DOHH2 (cell line): ENCODE results near the gene CACNA1E.

Source experiments
- H3F3A ChIP-seq: fragments of 200-600 bp; sonication (generic), shearing (Covaris generic); 2 replicates; pipeline ENCODE4 v1.6.0; 2016; ENCODE audit warnings: antibody characterized with exemption, mild to moderate bottlenecking; ENCODE audit not compliant: control insufficient read depth, insufficient read depth
- H3K27ac ChIP-seq: fragments of 200-600 bp; sonication (generic); 2 replicates; pipeline ENCODE4 v1.5.1; 2014; ENCODE audit warnings: low read depth, mild to moderate bottlenecking, low read length, moderate library complexity
- H3K27me3 ChIP-seq: fragments of 200-600 bp; sonication (generic); 2 replicates; pipeline ENCODE4 v1.6.1; 2014; ENCODE audit warnings: mild to moderate bottlenecking, low read length, mixed read lengths; ENCODE audit not compliant: control insufficient read depth
- H3K36me3 ChIP-seq: fragments of 200-600 bp; sonication (generic); 2 replicates; pipeline ENCODE4 v1.6.1; 2014; ENCODE audit warnings: mild to moderate bottlenecking, low read length, moderate library complexity, mixed read lengths; ENCODE audit not compliant: control insufficient read depth
- H3K4me1 ChIP-seq: fragments of 200-600 bp; sonication (generic); 2 replicates; pipeline ENCODE4 v1.6.1; 2014; ENCODE audit warnings: mild to moderate bottlenecking, low read length, mixed read lengths; ENCODE audit not compliant: control insufficient read depth
- H3K4me2 ChIP-seq: fragments of 200-600 bp; sonication (generic); 2 replicates; pipeline ENCODE4 v1.6.0; 2014; ENCODE audit warnings: mild to moderate bottlenecking, low read length, moderate library complexity
- H3K4me3 ChIP-seq: fragments of 200-600 bp; sonication (generic); 2 replicates; pipeline ENCODE4 v1.5.1; 2014; ENCODE audit warnings: mild to moderate bottlenecking, low read length, mixed read lengths
- H3K79me2 ChIP-seq: fragments of 200-600 bp; sonication (generic); 2 replicates; pipeline ENCODE4 v1.6.1; 2014; ENCODE audit warnings: mild to moderate bottlenecking, low read length, mixed read lengths; ENCODE audit not compliant: control insufficient read depth
- H3K9me2 ChIP-seq: fragments of 200-600 bp; sonication (generic); replicated peaks from 2 replicates; pipeline ENCODE4 v1.6.1; 2014; ENCODE audit warnings: mild to moderate bottlenecking, low read length, mixed read lengths; ENCODE audit not compliant: control insufficient read depth
- H3K9me3 ChIP-seq: fragments of 200-600 bp; sonication (generic); 2 replicates; pipeline ENCODE4 v1.6.1; 2014; ENCODE audit warnings: antibody characterized with exemption, low read length, mixed read lengths; ENCODE audit not compliant: control insufficient read depth, insufficient read depth
- H4K20me1 ChIP-seq: fragments of 200-600 bp; sonication (generic); 2 replicates; pipeline ENCODE4 v1.6.0; 2014; ENCODE audit warnings: low read depth, mild to moderate bottlenecking, antibody characterized with exemption, low read length, moderate library complexity; ENCODE audit not compliant: control insufficient read depth, insufficient read depth
- EZH2phosphoT487 ChIP-seq: fragments of 200-600 bp; sonication (generic); IDR thresholded peaks from 2 replicates; pipeline ENCODE4 v1.6.1; 2017; ENCODE audit warnings: borderline replicate concordance, mild to moderate bottlenecking, antibody characterized with exemption, low read length, moderate library complexity, mixed read lengths
- TF ChIP-seq, protein P1 (sequence below): fragments of 200-600 bp; sonication (generic); IDR thresholded peaks from one replicate; pipeline ENCODE4 v1.5.1; 2014; ENCODE audit warnings: antibody characterized with exemption, mild to moderate bottlenecking, low read depth, low read length; ENCODE audit not compliant: poor library complexity, severe bottlenecking

The CACNA1E gene

DNA sequence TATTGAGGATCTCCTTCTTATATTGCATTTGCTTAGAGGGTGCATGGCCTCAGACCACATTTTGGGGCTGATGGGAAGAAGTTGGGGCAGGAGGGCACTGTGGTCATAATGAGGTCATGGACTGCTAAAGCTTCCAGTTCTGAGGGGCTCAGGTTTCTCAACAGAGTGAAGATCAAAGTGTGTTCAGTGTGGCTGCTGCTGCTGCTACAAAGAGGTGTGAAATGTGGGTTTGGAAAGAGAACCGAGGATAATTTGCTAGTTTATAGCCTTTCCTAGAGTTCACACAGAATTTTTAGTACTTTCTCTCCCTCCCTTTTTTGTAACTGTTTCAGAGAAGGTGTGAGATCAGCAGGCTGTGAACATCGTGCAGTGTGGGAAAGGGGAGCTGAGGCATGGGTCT, 73.3 kb downstream of the CACNA1E start:
- no peaks in the 10 kb centered on the region for H3K36me3 ChIP-seq
- H3K9me3 ChIP-seq: no peaks in the 10 kb centered on the region
- H3F3A ChIP-seq: no peaks in the 10 kb centered on the region
- H3K27me3 ChIP-seq: peaks cover 4% of the 10 kb centered on the region; the same call in 1 of the 2 replicates
- H3K79me2 ChIP-seq: no peaks in the 10 kb centered on the region
- H4K20me1 ChIP-seq: no peaks in the 10 kb centered on the region
- H3K4me1 ChIP-seq: no peaks in the 10 kb centered on the region
- H3K27ac ChIP-seq: no peak overlapping the region
- no peaks in the 10 kb centered on the region for H3K9me2 ChIP-seq
- H3K4me2 ChIP-seq: no peak overlapping the region
- no peak for TF ChIP-seq EZH2phosphoT487
- TF ChIP-seq, protein P1, sequence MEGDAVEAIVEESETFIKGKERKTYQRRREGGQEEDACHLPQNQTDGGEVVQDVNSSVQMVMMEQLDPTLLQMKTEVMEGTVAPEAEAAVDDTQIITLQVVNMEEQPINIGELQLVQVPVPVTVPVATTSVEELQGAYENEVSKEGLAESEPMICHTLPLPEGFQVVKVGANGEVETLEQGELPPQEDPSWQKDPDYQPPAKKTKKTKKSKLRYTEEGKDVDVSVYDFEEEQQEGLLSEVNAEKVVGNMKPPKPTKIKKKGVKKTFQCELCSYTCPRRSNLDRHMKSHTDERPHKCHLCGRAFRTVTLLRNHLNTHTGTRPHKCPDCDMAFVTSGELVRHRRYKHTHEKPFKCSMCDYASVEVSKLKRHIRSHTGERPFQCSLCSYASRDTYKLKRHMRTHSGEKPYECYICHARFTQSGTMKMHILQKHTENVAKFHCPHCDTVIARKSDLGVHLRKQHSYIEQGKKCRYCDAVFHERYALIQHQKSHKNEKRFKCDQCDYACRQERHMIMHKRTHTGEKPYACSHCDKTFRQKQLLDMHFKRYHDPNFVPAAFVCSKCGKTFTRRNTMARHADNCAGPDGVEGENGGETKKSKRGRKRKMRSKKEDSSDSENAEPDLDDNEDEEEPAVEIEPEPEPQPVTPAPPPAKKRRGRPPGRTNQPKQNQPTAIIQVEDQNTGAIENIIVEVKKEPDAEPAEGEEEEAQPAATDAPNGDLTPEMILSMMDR: no peak
- no peak overlapping the region for H3K4me3 ChIP-seq

DNA sequence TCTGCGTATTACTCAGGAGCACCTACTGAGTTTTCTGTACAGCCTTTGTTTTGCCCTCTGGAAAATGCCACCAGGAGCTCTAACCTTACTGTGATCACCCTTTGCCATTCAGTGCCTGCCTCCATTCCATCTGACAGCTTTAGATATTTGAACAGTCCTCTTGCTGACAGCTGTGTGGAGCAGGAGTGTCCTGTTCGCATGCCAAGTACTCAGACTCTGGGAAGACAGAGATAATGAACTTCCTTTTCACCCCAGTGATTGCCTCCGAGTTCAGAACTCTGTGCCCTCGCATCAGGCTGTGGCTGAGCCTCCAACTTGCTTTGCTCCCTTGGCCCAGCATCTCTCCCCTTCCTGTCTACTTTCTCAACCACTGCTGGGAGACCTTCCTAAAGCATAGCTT, 74.0 kb downstream of the CACNA1E start:
- H3F3A ChIP-seq: no peaks in the 10 kb centered on the region
- H3K27me3 ChIP-seq: peaks cover 4% of the 10 kb centered on the region; the same call in 1 of the 2 replicates
- H3K9me3 ChIP-seq: no peaks in the 10 kb centered on the region
- no peak overlapping the region for H3K4me2 ChIP-seq
- no peak for TF ChIP-seq EZH2phosphoT487
- TF ChIP-seq, protein P1: no peak
- H3K27ac ChIP-seq: no peak overlapping the region
- no peaks in the 10 kb centered on the region for H3K79me2 ChIP-seq
- no peaks in the 10 kb centered on the region for H3K36me3 ChIP-seq
- H3K4me3 ChIP-seq: no peak overlapping the region
- H3K9me2 ChIP-seq: no peaks in the 10 kb centered on the region
- no peaks in the 10 kb centered on the region for H4K20me1 ChIP-seq
- no peaks in the 10 kb centered on the region for H3K4me1 ChIP-seq

GRCh38 chr1:181558416-181558815, 75.1 kb downstream of the CACNA1E start:
- Histone ChIP-seq H3K4me3 (no peak overlapping the region), H3F3A (no peaks in the 10 kb centered on the region), H3K4me2 (no peak overlapping the region), H3K79me2 (no peaks in the 10 kb centered on the region), H3K27me3 (peaks cover 4% of the 10 kb centered on the region; the same call in 1 of the 2 replicates), H3K27ac (no peak overlapping the region), H3K9me2 (no peaks in the 10 kb centered on the region), H3K36me3 (no peaks in the 10 kb centered on the region), H4K20me1 (no peaks in the 10 kb centered on the region), H3K4me1 (no peaks in the 10 kb centered on the region), H3K9me3 (no peaks in the 10 kb centered on the region)
- TF ChIP-seq EZH2phosphoT487: no peak
- TF ChIP-seq, protein P1: no peak
